Measurements from ENCODE around the gene SMAD6.

GRCh38 chr15:66711260-66711659 lies 9.2 kb downstream of the SMAD6 start:
- TF ChIP-seq, protein P1, sequence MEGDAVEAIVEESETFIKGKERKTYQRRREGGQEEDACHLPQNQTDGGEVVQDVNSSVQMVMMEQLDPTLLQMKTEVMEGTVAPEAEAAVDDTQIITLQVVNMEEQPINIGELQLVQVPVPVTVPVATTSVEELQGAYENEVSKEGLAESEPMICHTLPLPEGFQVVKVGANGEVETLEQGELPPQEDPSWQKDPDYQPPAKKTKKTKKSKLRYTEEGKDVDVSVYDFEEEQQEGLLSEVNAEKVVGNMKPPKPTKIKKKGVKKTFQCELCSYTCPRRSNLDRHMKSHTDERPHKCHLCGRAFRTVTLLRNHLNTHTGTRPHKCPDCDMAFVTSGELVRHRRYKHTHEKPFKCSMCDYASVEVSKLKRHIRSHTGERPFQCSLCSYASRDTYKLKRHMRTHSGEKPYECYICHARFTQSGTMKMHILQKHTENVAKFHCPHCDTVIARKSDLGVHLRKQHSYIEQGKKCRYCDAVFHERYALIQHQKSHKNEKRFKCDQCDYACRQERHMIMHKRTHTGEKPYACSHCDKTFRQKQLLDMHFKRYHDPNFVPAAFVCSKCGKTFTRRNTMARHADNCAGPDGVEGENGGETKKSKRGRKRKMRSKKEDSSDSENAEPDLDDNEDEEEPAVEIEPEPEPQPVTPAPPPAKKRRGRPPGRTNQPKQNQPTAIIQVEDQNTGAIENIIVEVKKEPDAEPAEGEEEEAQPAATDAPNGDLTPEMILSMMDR (IDR thresholded peaks at IDR 0.05): no peak
- no peak for TF ChIP-seq POLR2A (IDR thresholded peaks at IDR 0.05)

Measured in right lobe of liver (tissue), 4 donors.